NT2/D1 (cell line): ENCODE data around the gene SLC46A2.

Experiments used
- DNase-seq: peaks from one replicate; pipeline ENCODE4 v3.0.0-alpha.2; 2011; ENCODE audit warnings: low read depth, low spot score
- H3K27me3 ChIP-seq: 2 replicates; pipeline ENCODE4 v1.6.0; 2011; ENCODE audit warnings: mild to moderate bottlenecking; ENCODE audit not compliant: insufficient read length, insufficient read depth
- H3K36me3 ChIP-seq: 2 replicates; pipeline ENCODE4 v1.6.1; 2011; ENCODE audit warnings: mild to moderate bottlenecking, low read length, mixed read lengths; ENCODE audit not compliant: insufficient read depth, insufficient read length
- H3K4me1 ChIP-seq: 2 replicates; pipeline ENCODE4 v1.5.1; 2011; ENCODE audit not compliant: insufficient read depth, insufficient read length
- H3K4me3 ChIP-seq: 2 replicates; pipeline ENCODE4 v1.5.1; 2011; ENCODE audit warnings: low read depth; ENCODE audit not compliant: insufficient read length
- H3K9ac ChIP-seq: 2 replicates; pipeline ENCODE4 v1.6.0; 2011; ENCODE audit warnings: low read depth; ENCODE audit not compliant: insufficient read length
- H3K9me3 ChIP-seq: 2 replicates; pipeline ENCODE4 v1.5.1; 2011; ENCODE audit warnings: mild to moderate bottlenecking, low read length; ENCODE audit not compliant: insufficient read depth
- SUZ12 ChIP-seq: IDR thresholded peaks from 2 replicates; pipeline ENCODE4 v1.6.1; 2011; ENCODE audit not compliant: insufficient read length, insufficient read depth; ENCODE audit errors: extremely low read depth
- YY1 ChIP-seq: IDR thresholded peaks from 2 replicates; pipeline ENCODE4 v1.6.1; 2011; ENCODE audit not compliant: insufficient read length, insufficient read depth
- ZNF274 ChIP-seq: IDR thresholded peaks from 2 replicates; pipeline ENCODE4 v1.6.1; 2011; ENCODE audit warnings: mild to moderate bottlenecking, low read depth, low read length

The SLC46A2 gene

DNA sequence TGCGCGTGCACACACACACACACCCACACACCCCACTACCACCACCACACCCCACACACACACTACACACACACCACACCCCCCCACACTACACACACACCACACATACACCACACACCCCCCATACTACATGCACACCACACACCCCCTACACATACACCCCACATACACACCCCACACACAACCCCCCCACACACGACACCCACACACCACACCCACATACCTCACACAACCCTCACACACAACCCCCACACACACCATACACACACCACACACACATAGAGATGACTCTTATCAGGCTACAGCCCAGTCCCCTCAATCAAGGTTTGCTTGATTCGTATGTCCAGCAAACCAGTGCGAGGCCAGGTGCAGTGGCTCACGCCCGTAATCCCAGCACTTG lies 25.7 kb downstream of the SLC46A2 start:
- no peaks in the 10 kb centered on the region for H3K4me1 ChIP-seq
- TF ChIP-seq SUZ12 (no peak), YY1 (no peak)

DNA sequence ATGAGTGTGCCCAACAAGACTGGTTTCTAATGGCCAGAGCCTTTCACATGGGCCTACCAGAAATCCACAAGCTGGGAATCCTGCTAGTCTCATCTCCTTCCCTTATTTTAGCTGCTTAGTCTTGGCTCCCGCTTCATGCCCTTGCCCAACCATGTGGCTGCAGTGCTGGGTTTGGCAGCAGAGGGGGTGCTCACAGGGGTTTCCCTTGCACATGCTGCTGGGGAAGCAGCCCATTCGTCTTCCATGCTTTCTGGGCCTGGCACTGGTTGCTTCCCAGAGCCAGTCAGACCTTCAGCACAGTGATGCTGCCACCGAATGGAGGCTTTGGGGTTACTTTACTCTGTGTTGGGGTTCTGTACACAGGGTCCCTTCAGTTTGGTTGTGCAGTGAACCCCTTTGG lies 26.3 kb downstream of the SLC46A2 start:
- TF ChIP-seq YY1 = no peak
- no peak for TF ChIP-seq SUZ12
- no peak for TF ChIP-seq ZNF274
- no peak overlapping the region for H3K4me3 ChIP-seq
- H3K27me3 ChIP-seq = no peaks in the 10 kb centered on the region
- DNase-seq = no peak
- no peaks in the 10 kb centered on the region for H3K4me1 ChIP-seq
- peaks cover 33% of the 10 kb centered on the region for H3K36me3 ChIP-seq
- no peak overlapping the region for H3K9ac ChIP-seq
- H3K9me3 ChIP-seq = peaks cover 10% of the 10 kb centered on the region; the same call in 1 of the 2 replicates

More for the DNA sequence above, 25.7 kb downstream of the SLC46A2 start:
- no peak for DNase-seq
- Histone ChIP-seq H3K4me3 (no peak overlapping the region), H3K9ac (no peak overlapping the region), H3K27me3 (no peaks in the 10 kb centered on the region), H3K9me3 (peaks cover 10% of the 10 kb centered on the region; the same call in 1 of the 2 replicates), H3K36me3 (peaks cover 33% of the 10 kb centered on the region)

DNA sequence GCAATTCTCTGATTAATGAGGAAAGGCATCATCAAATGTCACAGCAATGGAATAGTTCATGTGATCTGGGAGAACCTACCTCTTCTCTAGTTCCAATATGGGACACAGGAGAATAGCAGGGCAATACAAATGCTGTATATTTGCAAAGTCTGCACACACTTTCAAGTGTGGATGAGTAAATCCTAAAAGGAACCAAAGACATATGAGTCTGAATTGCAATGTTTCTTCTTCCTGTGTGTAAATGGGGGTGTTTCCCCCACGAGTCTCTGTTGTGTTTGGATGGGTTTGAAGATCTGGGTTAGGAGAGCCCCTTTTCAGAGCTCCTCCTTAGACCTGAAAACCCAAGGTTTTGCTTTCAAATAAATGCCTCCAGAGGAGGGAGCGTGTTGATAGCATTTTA lies 26.9 kb downstream of the SLC46A2 start:
- Histone ChIP-seq H3K4me3 (no peak overlapping the region), H3K27me3 (no peaks in the 10 kb centered on the region), H3K36me3 (peaks cover 27% of the 10 kb centered on the region), H3K9me3 (peaks cover 10% of the 10 kb centered on the region; the same call in 1 of the 2 replicates), H3K9ac (no peak overlapping the region), H3K4me1 (no peaks in the 10 kb centered on the region)
- DNase-seq = no peak
- TF ChIP-seq ZNF274 (no peak), YY1 (no peak), SUZ12 (no peak)

DNA sequence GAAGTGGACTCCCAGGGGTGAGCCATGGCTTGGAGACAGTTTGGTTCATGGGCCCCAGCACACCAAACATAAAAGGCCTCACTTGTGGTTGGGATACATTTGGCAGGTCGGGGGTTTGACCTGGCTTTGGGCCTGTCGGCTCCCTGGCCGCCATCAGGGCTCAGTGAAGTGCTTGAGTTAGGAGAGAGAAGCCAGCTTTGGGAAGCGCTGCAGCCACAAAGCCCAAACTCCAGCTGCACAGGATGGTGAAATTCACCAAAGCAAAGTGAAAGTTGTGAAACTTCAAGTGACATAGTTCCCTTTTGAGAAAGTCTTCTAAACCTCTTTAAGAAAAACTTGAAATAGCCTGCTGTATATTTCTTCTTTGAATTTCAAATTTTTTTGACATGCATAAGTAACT lies 27.5 kb downstream of the SLC46A2 start:
- peaks cover 10% of the 10 kb centered on the region; the same call in 1 of the 2 replicates for H3K9me3 ChIP-seq
- peaks cover 22% of the 10 kb centered on the region for H3K36me3 ChIP-seq
- H3K27me3 ChIP-seq = no peaks in the 10 kb centered on the region
- no peak for TF ChIP-seq ZNF274
- no peak for TF ChIP-seq YY1
- no peak for TF ChIP-seq SUZ12
- H3K4me3 ChIP-seq = no peak overlapping the region
- H3K9ac ChIP-seq = no peak overlapping the region
- no peak for DNase-seq
- no peaks in the 10 kb centered on the region for H3K4me1 ChIP-seq

DNA sequence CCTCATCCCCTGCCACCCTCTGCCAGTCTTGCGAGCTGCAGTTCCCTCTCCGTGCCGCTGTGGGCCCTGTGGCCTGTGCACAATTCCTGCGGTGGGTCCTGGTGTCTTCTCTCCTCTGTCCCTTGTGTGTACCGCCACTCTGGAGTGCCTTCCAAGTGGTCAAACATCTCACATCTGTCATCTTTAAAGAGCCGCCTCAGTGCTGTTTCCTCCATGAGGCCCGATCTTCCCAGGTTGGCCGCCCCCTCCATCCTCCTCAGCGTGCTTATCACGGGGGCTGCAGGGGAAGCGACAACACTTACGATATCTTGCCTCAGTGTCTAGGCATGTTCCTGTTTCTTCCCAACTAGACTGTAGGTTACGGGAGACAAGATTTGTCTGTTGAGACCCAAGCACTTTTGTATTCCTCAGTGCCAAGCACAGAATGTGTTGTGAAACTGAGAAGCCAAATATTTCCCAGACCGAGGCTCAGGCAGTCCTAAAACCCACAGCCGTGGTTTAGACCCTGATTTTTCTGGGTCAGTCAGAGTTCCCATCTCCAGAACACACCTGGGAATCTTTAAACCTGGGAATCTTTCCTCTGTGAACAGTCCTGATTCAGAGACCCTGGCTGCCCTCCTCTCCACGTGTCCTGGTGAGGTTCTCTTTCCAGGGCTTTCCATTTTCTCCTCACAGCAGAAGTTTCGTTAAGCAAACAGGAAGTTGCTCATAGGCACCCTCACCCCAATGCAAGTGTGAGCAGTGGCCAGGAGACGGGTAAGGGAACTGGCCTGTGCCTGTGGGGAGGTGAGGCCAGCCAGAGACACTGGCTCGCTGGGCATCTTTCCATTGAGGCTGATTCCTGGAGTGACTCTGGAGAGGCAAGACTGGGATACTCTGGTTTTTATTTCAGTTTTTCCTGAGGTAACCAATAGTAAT lies 28.8 kb downstream of the SLC46A2 start:
- no peak overlapping the region for H3K4me3 ChIP-seq
- H3K36me3 ChIP-seq = peaks cover 23% of the 10 kb centered on the region
- H3K9ac ChIP-seq = no peak overlapping the region
- TF ChIP-seq ZNF274 (no peak), SUZ12 (no peak), YY1 (no peak)
- H3K27me3 ChIP-seq = no peaks in the 10 kb centered on the region
- H3K4me1 ChIP-seq = no peaks in the 10 kb centered on the region
- H3K9me3 ChIP-seq = peaks cover 10% of the 10 kb centered on the region; the same call in 1 of the 2 replicates
- no peak for DNase-seq

DNA sequence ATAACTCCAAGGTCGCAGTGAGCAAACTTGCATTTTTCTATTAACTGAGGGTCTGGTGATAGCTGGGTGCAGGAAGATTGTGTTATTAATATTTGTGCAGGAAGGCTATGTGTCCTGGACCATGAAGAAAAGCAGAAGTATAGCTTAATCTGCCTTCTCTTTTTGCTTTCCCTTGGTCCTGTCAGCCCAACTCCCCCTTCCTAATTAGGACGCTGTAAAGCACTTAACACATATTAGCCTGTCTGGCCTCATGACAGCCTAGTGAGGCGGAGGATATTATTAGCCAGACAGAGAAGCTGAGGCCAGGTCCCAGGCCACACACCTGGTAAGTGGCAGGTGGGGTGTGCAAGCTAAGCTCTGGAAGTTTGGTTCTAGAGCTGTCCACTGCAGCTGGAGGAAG lies 29.5 kb downstream of the SLC46A2 start:
- 0 out of 2 replicates have a peak, but pooled peaks cover 3% of the 10 kb centered on the region for H3K9me3 ChIP-seq
- DNase-seq = no peak
- H3K27me3 ChIP-seq = no peaks in the 10 kb centered on the region
- TF ChIP-seq SUZ12 (no peak), YY1 (no peak), ZNF274 (no peak)
- H3K4me1 ChIP-seq = no peaks in the 10 kb centered on the region
- H3K36me3 ChIP-seq = peaks cover 21% of the 10 kb centered on the region
- no peak overlapping the region for H3K4me3 ChIP-seq
- no peak overlapping the region for H3K9ac ChIP-seq

DNA sequence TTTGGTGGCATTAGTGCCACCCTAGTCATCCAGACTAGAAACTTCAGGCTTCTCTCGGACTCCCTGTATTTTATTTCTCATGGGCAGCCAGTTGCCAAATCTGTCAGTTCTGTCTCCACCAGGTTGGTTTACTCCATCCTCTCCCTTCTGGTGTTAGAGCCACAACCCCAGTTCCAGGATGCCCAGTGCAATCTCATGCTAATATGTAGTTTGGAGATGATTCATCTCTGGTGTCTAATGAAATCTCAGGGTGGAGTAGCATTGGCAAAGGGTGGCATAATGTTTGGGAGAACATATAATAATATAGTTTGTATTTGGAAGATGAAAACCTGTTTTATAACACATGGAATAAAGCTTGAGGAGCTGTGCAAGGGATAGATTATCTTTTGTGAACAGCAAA lies 30.2 kb downstream of the SLC46A2 start:
- Histone ChIP-seq H3K9me3 (no peaks in the 10 kb centered on the region), H3K9ac (no peak overlapping the region), H3K36me3 (peaks cover 17% of the 10 kb centered on the region), H3K4me1 (no peaks in the 10 kb centered on the region), H3K27me3 (no peaks in the 10 kb centered on the region), H3K4me3 (no peak overlapping the region)
- no peak for DNase-seq
- no peak for TF ChIP-seq YY1
- TF ChIP-seq SUZ12 = no peak
- no peak for TF ChIP-seq ZNF274
